Bone marrow (tissue), 2 donors: ENCODE measurements around the gene ZNF407.

Experiments
- DNase-seq, 2 donors: peaks; one replicate each; lab custom pipeline; 2025; lab: John Stamatoyannopoulos, UW

ZNF407 gene

DNA sequence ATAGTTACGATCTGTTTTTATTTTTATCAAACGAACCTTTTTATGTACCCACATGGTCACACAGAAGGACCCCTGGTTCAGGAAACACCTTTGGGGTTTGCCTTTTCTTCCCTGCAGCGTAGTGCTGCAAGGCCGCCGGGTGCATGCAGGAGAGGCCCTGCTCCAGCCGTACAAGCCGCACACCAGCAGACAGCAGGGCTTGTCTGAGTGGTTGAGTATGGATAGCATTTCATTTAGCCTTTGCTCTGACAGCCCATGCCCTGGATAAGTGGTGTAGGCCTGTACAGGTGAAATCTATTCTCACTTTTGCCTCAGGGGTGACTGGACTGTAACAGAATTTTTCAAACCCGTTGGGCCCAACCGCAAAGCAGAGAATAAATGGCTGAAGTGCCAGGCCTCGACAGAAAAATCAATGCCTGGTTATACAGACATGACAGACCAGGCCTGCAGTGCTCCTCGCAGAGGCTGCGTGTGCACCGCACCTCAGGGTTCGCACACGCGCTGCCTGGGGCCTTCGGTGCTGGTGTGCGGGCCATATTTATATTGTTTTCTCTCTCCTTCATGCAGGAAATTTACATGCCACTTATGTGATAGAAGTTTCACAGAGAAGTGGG lies 279.1 kb downstream of the ZNF407 start:
- no peak for DNase-seq

DNA sequence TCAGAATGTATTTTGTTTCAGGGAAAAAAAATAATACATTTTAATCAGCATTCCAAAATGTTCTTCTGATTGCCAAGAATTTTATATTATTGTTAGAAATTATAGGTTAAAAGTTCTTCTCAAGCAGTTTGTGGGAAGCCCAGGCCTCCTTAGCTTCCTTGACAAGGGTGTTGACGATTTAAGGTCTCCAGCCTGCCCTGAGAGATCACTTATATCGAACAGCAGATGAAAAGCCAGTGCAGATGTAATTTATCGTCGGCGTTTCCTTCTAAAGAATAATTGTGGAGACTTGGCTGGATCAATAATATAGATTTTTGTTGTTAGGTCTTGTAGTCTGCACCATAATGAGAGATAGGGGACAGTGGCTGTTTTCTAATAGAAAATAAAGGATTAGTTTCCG lies 280.6 kb downstream of the ZNF407 start:
- no peak for DNase-seq

DNA sequence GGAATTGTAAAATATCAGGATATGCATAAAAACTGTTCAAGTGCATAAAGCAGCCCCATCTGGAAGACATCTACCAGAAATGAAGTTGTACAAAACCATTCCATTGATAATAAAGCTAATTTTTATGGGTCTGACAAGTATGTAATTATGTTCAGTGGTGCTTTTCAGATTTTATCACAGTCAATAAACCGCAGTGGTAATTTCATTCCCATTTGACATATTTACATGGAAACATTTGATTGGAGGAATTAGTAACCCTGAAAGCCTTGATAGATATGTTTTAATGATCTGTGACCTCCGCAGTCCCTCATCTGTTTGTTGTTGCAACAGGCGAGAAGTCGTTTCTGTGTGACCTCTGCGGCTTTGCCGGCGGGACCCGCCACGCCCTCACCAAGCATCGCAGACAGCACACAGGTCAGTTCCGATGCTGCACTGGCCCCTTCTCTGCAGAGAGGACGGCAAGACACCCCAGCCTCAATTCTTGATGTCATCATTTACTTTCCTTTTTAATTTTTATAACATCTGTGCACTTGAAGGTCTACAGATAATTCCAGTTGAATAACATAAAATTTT lies 283.1 kb downstream of the ZNF407 start:
- no peak for DNase-seq

DNA sequence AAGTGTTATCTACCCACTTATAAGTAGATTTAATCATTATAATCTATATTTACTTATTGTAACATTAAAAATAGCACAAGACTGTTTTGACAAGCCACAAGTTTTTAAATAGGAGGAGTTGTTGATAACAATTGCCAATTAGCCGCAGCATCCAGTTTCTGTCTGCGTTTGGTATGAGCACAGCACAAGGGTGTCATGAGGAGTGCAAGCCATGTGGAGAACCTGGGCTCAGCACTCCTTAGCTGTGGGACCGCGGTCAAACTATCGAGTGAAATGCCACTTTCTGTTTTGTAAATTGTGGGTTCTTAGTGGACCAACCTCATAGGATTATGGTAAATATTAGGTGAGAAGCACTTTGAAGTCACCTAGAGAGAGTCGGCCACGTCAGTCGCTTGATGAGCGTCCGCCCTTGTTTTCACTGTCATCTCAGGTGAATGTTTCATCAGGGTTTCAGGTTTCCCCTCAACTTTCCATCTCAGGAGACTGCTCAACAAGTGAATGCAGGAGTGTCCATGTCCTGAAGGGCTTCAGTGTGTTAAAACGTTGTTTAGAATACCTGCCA lies 294.5 kb downstream of the ZNF407 start:
- DNase-seq: no peak

DNA sequence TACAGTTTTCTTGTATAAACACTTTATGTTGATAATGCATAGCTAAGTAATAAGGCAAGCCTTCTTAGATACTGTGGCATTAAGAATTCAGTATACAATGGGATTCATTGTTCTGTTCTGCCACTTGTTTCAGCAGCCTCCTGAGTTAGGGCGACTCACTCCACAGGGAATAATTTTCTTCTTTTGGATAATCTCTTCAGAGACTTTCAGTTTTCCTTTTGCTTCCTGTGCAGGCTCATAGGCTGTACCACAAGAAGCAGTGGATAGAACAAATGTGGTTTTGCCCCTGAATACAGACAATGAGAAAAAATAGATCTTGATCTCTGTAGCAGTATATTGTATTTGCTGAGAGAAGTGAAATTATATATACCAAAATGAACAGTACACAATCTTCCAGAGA lies 298.0 kb downstream of the ZNF407 start:
- no peak for DNase-seq

DNA sequence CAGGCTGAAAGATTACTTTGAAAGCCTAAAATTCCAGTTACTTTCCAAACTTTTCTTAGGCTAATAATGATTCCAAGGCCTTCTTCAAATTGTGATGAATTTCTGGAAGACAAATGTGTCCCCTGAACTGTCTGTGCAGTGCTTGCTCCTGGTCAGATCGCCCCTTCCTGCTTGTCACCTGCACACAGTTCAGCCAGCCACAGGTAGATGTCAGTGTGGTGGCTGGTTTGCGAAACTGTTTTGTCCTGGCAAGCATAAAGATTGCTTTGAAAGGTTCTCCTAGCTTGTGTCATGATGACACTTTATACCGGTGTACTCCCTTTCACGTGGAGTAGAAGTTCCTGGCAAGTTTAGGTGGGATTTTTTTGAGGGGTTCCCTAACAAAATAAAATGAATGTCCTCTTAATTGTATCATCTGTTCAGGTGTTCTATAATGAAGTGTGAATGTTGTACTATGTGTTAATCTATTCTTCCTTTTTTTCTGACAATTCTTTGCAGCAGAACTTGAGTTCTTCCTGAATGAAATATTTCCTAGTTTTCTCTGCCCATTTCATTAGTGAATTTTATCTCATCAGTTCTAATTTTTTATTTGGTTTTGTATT lies 298.8 kb downstream of the ZNF407 start:
- no peak for DNase-seq

DNA sequence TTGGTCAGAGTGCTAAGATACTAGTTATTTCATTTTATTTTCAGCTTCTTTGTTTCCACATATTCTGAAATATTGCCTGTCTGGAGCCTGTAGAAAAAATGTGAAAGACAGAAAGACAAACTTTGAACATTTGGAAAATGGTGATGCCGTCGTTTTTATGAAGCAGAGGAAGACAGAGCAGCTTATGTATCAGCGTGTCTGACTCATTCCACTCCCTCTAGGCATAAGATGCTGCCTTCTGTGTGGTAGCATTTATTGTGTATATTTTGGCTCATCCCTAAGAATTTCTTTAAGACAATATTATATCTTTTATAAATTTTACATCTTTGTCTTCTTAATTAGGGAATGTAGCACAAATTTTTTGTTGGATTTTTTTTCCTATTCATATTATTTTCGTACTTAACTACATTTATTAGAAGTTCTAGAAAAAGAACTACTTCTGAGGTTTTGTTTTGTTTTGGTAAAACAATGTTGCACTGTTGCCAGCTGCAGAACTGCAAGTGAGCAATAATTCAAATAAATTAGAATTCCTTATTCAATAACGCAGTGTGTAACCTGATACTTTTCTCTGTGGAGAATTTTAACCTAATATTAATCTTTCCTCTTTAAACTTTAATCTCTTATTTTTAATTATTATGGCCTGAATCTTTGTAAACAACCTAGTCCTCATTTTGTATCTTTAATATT lies 300.4 kb downstream of the ZNF407 start:
- no peak for DNase-seq

DNA sequence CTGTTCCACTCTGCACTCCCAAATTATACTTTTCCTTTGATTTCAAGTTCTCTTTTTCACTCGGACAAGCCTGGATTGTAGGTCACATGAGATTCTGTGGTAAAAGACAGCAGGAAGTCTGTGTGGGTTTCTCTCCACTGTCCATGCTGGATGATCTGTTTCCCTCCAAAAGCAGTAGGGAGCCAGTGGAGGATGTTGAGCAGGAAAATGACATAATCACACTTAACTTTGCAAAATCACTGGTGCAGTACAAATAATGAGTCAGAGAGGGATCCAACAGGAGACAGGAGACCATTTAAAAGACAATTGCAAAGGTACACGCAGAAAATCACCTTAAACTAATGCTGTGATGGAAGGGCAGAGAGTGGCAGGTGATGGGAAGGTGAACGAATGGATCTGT lies 301.3 kb downstream of the ZNF407 start:
- no peak for DNase-seq

DNA sequence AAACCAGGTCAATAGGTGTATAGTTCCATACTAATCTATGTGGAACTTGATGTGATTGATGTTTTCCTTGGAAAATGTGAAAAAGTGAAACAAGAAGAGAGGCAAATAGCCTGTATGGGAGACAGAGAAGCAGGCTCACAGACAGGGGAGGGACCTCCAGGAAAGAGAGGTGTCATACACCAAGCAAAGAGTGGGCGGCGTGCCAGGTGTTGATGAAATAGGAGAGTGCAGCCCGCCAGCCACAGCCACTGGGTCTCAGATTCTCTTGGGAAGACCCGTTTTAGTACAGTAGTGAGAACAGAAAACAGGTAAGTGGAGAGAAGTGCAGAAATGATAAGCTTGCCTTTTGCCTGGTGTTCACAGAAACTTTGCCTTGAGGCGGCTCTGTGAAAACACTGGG lies 301.9 kb downstream of the ZNF407 start:
- DNase-seq: no peak

DNA sequence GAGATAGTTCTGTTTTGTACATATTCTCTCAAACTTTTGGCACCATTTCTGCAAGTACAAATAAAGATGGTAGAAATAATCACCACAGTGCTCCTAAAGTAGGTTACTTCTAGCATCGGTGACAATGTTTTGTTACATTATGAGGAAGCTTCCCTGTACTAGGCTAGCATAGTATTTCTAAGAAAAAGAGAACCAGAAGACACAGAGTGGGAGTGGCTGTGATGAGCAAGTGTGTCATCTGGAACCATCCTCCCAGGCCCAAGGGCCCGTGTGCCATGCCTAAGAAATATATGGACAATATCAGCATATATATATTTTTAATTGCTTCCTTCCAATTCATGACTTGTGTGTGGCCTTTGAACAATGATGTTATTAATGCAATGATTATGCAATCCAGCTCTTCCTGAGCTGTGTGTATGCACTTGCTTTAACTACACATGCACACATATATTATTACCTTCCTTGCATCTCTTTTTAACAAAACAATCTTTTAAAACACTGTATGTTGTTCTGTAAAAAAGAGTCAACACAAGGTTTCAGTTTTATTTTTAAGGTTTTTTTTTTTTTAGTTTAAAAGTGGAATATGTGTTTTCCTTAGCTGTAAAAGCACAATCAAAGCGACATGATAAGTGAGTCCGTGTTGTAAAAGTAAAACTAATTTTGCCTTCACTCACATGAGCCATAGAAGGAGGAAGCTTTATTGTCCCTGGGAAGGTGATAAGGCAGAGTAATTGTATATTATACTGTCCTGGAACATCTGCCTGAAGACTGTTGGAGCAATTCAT lies 303.9 kb downstream of the ZNF407 start:
- DNase-seq: peak in 1 of 2 donors; percentile 5

DNA sequence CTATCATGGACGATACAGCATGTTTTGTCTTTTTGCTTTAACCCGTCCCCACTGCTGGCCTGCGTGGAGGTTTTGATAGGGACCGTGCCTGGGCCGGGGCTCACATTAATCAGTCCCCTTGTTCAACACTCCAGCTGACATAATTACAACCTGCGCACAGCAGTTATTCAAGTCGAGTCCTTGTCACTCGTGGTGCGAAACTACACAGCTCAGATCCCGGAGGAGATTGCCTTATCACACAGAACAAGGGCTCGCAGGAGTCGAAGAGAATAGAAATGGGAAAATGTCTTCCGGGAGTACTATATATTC lies 304.4 kb downstream of the ZNF407 start:
- no peak for DNase-seq

DNA sequence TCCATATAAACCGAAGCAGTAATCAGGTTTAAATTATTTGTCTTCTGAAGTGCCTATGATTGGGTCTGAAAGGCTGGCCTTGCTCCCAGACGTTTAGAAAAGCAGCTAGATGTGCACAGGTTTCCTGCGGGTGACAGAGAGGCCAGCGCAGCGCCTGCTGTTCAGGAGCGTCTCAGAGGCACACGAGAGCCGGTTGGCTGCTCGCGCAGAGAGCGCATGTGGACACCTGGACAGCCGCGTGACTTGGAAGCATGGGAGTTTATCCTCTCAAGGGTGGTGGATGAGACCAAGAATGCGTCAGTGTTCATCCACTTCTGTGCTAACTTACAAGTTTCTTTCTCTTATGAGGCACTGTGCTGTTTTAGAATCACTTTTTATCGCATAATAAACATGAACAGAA lies 307.6 kb downstream of the ZNF407 start:
- DNase-seq: no peak

DNA sequence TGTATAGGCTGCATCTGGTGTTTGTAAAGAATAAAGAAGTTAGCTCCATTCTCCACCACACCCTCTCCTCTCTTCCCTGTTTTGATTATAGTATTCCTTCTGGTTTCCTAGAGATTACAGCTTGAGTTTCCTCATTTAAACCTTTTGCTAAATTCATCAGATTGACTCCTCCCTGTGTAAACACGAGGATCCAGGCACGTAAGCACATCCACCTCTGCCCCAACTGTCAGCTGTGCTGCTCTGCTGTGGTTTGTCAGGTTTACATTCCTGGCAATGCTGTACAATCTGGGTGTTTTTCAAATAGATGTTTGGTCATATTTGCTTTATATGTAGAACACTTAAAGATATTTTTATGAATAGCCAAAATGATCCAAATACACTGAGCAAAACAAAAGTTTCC lies 308.5 kb downstream of the ZNF407 start:
- DNase-seq: no peak

DNA sequence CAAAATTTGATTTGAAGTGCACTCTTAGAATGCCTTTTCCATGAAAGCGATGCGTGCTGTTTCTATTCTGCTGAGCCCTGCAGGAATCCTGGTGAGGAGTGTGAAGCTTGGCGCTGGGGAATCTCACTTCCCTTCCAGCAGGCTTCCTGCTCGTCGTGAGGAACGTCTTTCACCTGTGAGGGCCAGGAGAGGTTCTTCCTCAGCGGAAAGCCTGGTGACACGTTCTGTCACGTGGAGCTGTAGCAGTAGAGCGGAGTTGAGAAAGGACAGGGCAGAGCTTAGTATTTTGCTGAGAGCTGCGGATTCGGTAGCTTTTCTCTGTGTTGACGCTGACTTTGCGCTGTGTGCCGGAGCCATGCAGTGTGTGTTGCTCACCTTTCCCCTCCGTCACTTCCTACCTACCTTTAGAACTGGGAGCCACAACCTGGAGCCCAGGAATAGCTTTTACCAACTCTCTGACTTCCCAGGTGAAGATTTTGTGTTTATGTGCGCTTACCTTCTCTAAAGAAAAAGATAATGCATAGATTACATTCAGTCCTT lies 316.5 kb downstream of the ZNF407 start:
- no peak for DNase-seq

DNA sequence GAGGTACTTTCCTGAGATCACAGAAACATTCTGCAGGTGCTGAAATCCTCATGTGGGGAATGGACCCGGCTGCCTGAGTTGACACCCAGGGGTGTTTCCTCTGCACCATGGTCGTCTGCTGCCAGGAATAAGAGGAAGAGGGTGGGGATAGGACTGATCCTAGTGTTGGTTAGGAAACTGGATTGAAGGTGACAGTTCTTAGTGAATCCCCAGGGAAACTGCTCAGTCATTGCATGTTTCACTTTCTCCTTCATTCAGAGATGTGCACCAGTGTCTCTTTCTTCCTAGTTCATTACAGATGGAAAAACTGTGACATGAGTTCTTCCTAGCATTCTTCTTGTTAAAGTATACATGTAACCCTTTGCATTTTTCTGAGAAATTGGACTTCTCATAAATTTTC lies 317.0 kb downstream of the ZNF407 start:
- DNase-seq: no peak

DNA sequence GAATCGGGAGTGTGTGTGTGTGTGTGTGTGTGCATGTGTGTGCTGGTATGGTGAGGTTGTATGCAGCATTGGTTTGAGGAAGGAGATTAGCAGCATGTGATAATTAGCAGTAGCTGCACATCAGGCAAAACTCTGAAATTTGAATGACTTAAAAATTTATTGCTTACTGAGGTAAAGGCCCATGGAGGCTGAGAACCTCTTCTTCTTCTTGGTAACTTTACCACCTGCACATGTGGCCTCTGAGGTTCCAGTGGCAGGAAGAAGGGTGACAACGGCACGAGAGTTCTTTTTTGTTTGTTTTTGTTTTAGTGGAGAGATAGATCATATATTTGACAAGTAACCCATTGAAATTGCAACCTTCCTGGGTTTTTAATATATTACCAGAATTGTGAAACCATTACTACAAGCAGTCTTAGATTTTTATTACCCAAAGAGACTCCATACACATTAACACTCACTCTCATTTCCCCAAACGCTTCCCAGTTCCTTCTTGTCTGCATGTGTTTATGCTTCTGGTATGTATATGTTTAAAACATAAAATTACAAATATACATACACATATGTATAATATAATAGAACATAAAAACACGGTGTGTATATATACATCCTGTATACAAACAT lies 319.2 kb downstream of the ZNF407 start:
- no peak for DNase-seq

DNA sequence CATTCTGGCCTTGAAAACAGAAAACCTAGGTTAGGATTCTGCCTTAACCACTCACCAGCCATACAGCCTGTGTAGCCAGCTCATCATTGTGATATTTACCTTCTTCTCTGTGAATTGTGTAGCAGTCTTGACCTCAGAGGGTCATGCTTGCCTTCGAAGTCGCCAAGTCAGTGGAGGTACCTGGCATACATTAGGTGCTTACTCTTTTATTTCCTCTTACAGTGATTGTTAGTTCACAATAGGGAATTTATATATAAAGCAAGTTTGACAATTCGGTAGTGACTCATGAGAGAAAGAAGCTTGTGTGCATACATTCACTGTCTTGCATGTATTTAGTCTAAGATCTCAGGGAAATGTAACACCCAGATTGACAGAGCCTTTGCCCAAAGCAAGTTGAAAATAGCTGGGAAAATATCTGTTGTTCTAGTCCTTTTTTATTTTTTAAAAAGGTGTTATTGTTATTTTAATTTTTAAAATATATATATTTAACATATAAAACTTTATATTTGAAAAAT lies 320.7 kb downstream of the ZNF407 start:
- DNase-seq: no peak

DNA sequence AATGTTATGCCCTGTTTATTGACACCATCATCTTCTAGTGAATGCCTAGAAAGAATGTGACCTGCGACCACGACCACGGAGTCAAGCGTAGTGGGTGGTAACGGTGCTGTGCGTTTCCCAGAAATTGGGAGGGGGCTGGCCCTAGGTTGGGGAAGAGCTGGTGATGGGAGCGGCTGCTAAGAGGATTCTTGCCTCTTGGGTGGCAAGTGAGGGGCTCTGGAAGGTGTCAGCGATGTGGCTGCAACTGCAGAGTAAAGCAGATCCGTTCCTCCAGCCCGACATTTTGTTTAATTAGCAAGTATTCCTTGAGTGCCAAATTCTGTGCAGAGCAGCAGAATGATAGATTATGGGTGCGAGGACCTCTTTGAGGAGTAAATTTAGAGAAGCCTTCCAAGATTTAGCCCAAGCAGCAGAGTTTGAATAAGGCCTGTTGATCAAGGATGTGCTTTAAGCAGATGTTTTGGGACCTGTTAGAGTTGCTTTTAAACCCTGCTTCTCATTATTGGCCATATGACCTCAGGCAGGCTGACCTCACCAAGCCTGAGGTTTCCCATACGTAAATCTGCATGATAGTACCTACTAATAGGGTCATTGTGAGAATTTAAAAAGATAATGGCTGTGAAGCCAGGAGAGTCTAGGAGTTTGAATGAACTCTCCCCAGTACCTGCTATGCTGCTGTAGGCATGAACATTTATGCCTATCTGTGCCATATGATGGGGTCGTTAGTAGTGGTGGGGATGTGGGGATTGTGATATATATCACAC lies 323.6 kb downstream of the ZNF407 start:
- DNase-seq: no peak

DNA sequence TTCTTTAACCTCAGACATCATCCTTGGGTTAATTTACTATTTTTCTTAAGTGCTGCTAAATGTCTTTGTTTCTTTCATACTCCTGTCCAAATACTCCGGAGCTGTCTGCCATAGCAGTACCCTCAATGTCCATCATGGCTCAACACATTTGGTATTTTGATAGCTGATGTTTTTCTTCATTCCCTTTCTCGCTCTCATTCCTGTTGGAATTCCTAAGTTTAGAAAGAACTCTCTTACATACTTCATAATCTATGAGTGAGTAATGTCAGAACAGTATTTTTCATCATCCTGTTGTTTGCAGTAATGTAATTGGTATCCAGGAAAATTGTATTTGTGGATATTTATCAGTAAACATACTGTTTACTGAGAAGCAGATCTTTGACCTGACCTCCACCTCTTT lies 328.4 kb downstream of the ZNF407 start:
- DNase-seq: no peak

DNA sequence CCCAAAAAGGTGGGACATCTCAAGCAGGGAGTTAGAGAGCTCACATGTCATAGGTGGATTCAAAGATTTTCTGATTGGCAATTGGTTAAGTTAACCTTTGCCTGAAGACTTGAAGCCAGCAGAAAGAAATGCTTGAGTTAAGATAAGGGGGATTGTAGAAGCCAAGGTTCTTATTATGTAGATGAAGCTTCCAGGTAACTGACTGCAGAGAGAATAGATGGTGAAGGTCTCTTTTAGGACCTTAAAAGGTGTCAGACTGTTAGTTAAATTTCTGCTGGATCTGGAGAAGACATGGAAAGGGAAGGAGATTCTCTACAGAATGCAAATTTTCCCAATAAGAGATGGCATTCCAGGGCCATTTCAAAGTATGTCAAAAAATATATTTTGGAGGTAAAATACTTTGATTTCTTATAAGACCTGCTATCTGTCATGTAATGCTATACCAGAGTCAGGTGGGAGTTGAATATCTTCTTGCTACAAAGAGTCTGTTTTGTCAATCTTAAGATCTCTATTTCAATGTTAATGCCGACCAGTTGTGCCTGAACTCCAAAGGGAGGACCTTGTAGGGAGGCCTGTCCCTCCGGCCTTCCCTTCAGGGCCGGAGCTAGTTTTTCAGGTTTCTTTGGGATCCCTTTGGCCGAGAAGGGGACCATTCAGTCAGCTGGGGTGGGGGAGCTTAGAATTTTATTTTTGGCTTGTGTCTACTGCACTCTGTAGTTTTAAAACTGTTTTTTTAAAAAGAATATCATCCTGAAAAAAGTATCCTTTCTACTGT lies 330.7 kb downstream of the ZNF407 start:
- DNase-seq: no peak
